DND-41 (cell line): ENCODE data around the gene LRRC56.

Experiments
- EZH2 ChIP-seq: IDR thresholded peaks from 3 replicates; pipeline ENCODE4 v1.6.1; 2012; ENCODE audit warnings: borderline replicate concordance, low read depth, mild to moderate bottlenecking, moderate library complexity, low read length, inconsistent platforms; ENCODE audit not compliant: severe bottlenecking
- TF ChIP-seq, protein P1 (sequence below): IDR thresholded peaks from 2 replicates; pipeline ENCODE4 v1.5.1; 2012; ENCODE audit warnings: borderline replicate concordance, low read length, moderate library complexity, mild to moderate bottlenecking; ENCODE audit not compliant: poor library complexity, severe bottlenecking; ENCODE audit errors: extremely low read depth

DNA sequence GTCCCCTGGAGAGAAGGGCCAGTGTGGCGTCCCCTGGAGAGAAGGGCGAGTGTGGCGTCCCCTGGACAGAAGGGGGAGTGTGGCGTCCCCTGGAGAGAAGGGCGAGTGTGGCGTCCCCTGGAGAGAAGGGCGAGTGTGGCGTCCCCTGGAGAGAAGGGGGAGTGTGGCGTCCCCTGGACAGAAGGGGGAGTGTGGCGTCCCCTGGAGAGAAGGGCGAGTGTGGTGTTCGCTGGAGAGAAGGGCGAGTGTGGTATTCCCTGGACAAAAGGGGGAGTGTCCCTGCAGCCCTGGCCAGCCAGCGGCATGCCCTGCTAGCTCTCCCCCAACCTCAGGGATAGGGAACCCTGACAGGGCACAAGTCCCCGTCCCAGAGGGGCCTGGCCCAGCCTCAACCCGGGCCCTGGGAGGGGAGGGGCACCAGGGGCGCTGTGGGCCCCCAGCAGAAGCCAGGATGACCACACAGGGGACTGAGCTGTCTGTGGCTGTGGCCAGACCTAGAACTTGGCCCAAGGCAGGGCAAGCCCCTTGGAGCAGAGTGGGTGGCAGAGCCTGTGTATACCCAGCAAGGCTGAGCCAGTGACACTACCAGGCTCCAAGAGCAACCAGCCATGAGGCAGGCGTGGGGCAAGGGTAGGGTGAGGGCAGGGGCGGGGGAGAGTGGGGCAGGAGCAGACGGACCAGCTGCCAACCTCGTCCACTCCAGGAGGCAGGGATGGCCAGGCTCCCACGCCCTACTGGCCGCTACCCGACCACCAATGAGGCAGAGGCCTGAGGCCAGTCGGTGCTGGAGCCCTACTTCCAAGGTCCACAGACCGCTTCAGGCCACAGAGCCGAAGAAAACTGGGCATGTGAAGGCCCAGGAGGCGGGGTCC, 6.1 kb upstream of the LRRC56 start:
- TF ChIP-seq, protein P1, sequence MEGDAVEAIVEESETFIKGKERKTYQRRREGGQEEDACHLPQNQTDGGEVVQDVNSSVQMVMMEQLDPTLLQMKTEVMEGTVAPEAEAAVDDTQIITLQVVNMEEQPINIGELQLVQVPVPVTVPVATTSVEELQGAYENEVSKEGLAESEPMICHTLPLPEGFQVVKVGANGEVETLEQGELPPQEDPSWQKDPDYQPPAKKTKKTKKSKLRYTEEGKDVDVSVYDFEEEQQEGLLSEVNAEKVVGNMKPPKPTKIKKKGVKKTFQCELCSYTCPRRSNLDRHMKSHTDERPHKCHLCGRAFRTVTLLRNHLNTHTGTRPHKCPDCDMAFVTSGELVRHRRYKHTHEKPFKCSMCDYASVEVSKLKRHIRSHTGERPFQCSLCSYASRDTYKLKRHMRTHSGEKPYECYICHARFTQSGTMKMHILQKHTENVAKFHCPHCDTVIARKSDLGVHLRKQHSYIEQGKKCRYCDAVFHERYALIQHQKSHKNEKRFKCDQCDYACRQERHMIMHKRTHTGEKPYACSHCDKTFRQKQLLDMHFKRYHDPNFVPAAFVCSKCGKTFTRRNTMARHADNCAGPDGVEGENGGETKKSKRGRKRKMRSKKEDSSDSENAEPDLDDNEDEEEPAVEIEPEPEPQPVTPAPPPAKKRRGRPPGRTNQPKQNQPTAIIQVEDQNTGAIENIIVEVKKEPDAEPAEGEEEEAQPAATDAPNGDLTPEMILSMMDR = no peak
- TF ChIP-seq EZH2 = no peak
